Breast epithelium (tissue), 4 donors: ENCODE results near the gene NAPG. TPM values are rescaled to one million over a fixed set of nuclear protein-coding genes. Genes with fewer than 3 reads are reported as not detected.
"Not testable (repeated sequence)": the region's sequence is repeated elsewhere in the genome, so short reads cannot be mapped to it uniquely, and the experiment has no call there.

Experiments
- DNase-seq, 2 donors: peaks; one replicate each; pipeline ENCODE4 v3.0.0-alpha.2; 2019; ENCODE audit warnings: low spot score in 2 of 2
- H3K27ac ChIP-seq, 2 donors: fragments of 200-600 bp; sonication (generic) in 1 of 2; one replicate each; pipeline ENCODE4 v1.5.1; 2016 to 2019; ENCODE audit warnings: mild to moderate bottlenecking in 1 of 2
- H3K27me3 ChIP-seq, 2 donors: fragments of 200-600 bp; sonication (generic) in 1 of 2; one replicate each; pipeline versions ENCODE4 v1.5.1 to v1.6.0; 2017 to 2019; ENCODE audit warnings: control low read depth in 1 of 2, mild to moderate bottlenecking in 1 of 2
- H3K36me3 ChIP-seq: fragments of 200-600 bp; one replicate; pipeline ENCODE4 v1.5.1; 2019
- H3K4me1 ChIP-seq, 2 donors: fragments of 200-600 bp; sonication (generic); one replicate each; pipeline ENCODE4 v1.5.1; 2016 to 2019; ENCODE audit warnings: control low read depth in 1 of 2
- H3K4me3 ChIP-seq, 3 donors: fragments of 200-600 bp; sonication (generic); 1 replicate in 2 of 3; 2 replicates in 1 of 3; pipeline ENCODE4 v1.5.1; 2016 to 2019; ENCODE audit warnings: mild to moderate bottlenecking in 3 of 3, moderate library complexity in 2 of 3
- H3K9me3 ChIP-seq, 2 donors: fragments of 200-600 bp; sonication (generic) in 1 of 2; one replicate each; pipeline ENCODE4 v1.5.1; 2016 to 2019; ENCODE audit warnings: control low read depth in 1 of 2
- POLR2A ChIP-seq: fragments of 450-650 bp; IDR thresholded peaks from one replicate; pipeline ENCODE4 v1.6.1; 2016; ENCODE audit warnings: antibody characterized with exemption, mild to moderate bottlenecking, moderate library complexity
- POLR2AphosphoS5 ChIP-seq, 3 donors: sonication (generic); formaldehyde crosslinking; IDR thresholded peaks; one replicate each; pipeline ENCODE4 v1.6.1; 2017; ENCODE audit warnings: antibody characterized with exemption in 3 of 3
- intact Hi-C: fragments of 100-400 bp; cut with DNase I; formaldehyde crosslinking; loops from one replicate; pipeline ENCODE4 v1.15.1; 2023; ENCODE audit warnings: low total_unique reads
- total RNA-seq, 3 donors: library from RNA; depleted of rRNA; stranded (reverse); fragments of >200 nt; gene quantifications; one replicate each; pipeline ENCODE4 v1.1.0, GENCODE V29; 2016
- TF ChIP-seq, protein P1 (sequence below), 3 donors: fragments of 450-650 bp; IDR thresholded peaks; one replicate each; pipeline ENCODE4 v1.5.1; 2016 to 2017; ENCODE audit warnings: antibody characterized with exemption in 3 of 3, mild to moderate bottlenecking in 3 of 3, moderate library complexity in 3 of 3

Gene NAPG
- total RNA-seq, 3 donors from 2014 or later: 23.2 to 46.7 (median 24.6) TPM

DNA sequence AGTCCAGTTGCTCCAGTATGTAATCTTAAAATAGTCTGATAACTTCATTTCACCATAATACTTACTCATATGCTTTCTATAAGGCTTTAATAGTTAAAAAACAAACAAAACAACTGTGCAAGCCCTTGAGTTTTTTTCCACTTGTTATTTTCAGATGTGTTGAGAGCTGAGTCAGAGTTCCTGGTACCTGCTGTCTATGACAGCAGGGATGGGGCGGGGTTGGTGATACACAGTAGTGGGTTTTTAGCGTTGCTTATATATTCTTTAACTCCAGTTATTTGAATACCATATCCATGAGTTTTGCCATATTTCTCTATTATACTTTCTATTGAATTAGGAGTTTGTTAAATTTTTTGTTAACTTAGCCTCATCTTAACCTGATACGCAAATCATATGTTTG, 5.0 kb downstream of the NAPG start:
- Histone ChIP-seq H3K4me1 (no peaks in the 10 kb centered on the region), H3K27me3 (no peaks in the 10 kb centered on the region), H3K27ac (no peak overlapping the region), H3K9me3 (no peaks in the 10 kb centered on the region), H3K4me3 (no peak overlapping the region), H3K36me3 (no peaks in the 10 kb centered on the region)
- TF ChIP-seq POLR2A (no peak), POLR2AphosphoS5 (IDR thresholded peaks at IDR 0.05) (no peak)
- TF ChIP-seq, protein P1, sequence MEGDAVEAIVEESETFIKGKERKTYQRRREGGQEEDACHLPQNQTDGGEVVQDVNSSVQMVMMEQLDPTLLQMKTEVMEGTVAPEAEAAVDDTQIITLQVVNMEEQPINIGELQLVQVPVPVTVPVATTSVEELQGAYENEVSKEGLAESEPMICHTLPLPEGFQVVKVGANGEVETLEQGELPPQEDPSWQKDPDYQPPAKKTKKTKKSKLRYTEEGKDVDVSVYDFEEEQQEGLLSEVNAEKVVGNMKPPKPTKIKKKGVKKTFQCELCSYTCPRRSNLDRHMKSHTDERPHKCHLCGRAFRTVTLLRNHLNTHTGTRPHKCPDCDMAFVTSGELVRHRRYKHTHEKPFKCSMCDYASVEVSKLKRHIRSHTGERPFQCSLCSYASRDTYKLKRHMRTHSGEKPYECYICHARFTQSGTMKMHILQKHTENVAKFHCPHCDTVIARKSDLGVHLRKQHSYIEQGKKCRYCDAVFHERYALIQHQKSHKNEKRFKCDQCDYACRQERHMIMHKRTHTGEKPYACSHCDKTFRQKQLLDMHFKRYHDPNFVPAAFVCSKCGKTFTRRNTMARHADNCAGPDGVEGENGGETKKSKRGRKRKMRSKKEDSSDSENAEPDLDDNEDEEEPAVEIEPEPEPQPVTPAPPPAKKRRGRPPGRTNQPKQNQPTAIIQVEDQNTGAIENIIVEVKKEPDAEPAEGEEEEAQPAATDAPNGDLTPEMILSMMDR (IDR thresholded peaks at IDR 0.05): no peak
- no peak for DNase-seq
- intact Hi-C loops: no loop called here

DNA sequence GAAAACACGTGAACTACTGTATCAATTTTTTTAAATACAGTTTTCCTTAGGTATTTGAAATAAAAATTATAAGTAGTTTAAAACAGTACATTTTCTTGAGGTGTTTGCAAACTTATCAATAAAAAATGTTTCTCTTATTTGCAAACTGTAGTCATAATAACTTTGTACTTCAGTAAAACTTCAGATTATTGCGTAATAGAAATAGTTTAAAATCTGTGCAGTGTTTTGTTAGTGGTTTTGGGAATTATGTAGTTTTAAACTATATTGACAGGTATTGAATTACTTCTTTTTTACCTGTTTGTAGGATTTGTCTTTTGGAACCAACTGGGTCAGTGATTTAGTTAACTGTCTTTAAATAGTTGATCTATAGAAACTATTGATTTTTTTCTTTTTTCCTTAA, 7.3 kb downstream of the NAPG start:
- Histone ChIP-seq H3K4me3 (no peak overlapping the region), H3K9me3 (no peaks in the 10 kb centered on the region), H3K36me3 (no peaks in the 10 kb centered on the region), H3K4me1 (no peaks in the 10 kb centered on the region), H3K27ac (no peak overlapping the region), H3K27me3 (no peaks in the 10 kb centered on the region)
- TF ChIP-seq POLR2A: no peak
- no peak for TF ChIP-seq POLR2AphosphoS5 (IDR thresholded peaks at IDR 0.05)
- TF ChIP-seq, protein P1 (IDR thresholded peaks at IDR 0.05): no peak
- intact Hi-C loops: no loop called here
- DNase-seq: no peak

DNA sequence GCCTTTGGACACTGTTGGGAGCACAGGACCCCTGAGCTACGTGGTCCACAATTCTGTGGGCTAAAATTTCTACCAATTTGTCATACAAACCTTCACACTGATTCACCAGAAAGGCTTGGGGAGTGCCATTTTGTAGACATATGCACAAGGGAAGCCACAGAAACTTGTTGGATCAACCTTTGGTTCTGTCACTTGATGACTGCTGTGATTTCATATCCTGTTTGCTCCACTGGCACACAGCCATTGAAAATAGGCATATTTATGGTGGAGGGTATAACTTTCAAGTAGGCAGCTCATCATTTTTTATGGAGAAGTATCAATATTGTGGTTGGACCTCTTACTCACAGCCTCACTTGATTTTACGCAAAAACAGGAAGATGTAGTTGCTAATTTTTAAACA, 10.5 kb downstream of the NAPG start:
- no peak overlapping the region for H3K4me3 ChIP-seq
- no peaks in the 10 kb centered on the region for H3K4me1 ChIP-seq
- intact Hi-C loops: no loop called here
- no peaks in the 10 kb centered on the region for H3K27me3 ChIP-seq
- no peaks in the 10 kb centered on the region for H3K9me3 ChIP-seq
- no peak for TF ChIP-seq POLR2A
- TF ChIP-seq, protein P1 (IDR thresholded peaks at IDR 0.05): no peak
- no peak for TF ChIP-seq POLR2AphosphoS5 (IDR thresholded peaks at IDR 0.05)
- no peak overlapping the region for H3K27ac ChIP-seq
- no peak for DNase-seq
- peaks cover 16% of the 10 kb centered on the region for H3K36me3 ChIP-seq

DNA sequence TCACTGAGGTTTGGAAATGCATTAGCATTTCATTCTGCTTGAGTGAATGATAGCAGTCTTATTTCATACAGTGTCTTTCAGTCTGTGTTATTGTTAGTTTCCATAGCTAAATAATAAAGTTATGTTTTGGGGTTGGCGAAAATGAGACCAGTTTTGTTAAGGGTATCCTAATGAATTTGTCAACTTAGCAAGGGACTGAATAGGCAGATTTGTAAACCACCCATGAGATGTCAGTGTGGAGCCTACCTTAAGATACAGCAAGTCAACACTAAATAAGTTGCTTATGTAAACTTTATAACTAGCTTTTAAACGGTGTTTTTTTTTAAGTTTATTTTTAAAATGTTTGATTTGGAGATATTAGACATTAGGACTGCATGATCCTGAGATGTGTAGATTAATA, 11.9 kb downstream of the NAPG start:
- Histone ChIP-seq H3K27ac (no peak overlapping the region), H3K36me3 (peaks cover 20% of the 10 kb centered on the region), H3K4me3 (no peak overlapping the region), H3K4me1 (no peaks in the 10 kb centered on the region), H3K27me3 (no peaks in the 10 kb centered on the region), H3K9me3 (no peaks in the 10 kb centered on the region)
- intact Hi-C loops: no loop called here
- TF ChIP-seq POLR2AphosphoS5 (IDR thresholded peaks at IDR 0.05) (no peak), POLR2A (no peak)
- TF ChIP-seq, protein P1 (IDR thresholded peaks at IDR 0.05): no peak
- no peak for DNase-seq

DNA sequence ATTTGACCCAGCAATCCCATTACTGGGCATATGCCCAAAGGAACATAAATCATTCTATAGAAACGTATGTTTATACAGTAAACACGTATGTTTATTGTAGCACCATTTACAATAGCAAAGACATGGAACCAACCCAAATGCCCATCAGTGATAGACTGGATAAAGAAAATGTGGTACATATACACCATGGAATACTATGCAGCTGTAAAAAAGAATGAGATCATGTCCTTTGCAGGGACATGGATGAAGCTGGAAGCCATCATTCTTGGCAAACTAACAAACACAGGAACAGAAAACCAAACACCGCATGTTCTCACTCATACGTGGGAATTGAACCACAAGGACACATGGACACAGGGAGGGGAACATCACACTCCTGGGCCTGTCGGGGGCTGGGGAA, 13.3 kb downstream of the NAPG start:
- H3K4me3 ChIP-seq, H3K27ac ChIP-seq, H3K27me3 ChIP-seq, H3K4me1 ChIP-seq, intact Hi-C loops, H3K9me3 ChIP-seq, DNase-seq: not testable (repeated sequence)
- peaks cover 20% of the 10 kb centered on the region for H3K36me3 ChIP-seq

DNA sequence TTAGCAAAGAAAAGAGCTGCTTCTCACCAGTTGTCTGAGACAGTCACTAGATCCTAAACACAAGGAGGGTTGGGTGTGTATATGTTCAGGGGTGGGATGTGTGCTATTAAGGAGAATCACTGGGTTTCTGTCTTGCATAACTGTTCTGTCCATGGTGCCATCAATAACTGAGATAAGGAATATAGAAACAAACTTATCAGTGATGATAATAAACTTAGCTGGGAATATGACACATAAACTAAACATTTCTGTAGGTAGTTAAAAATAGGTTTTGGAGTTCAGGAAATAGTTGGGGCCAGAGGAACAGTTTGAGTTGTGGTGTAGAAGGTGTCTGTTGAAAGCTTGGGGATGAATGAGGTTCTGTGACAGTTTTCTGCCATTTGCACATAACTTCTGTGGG, 17.4 kb downstream of the NAPG start:
- H3K27ac ChIP-seq: no peak overlapping the region
- H3K36me3 ChIP-seq: peaks cover 20% of the 10 kb centered on the region
- DNase-seq: no peak
- intact Hi-C loops: no loop called here
- no peak overlapping the region for H3K4me3 ChIP-seq
- no peaks in the 10 kb centered on the region for H3K4me1 ChIP-seq
- no peaks in the 10 kb centered on the region for H3K27me3 ChIP-seq
- no peaks in the 10 kb centered on the region for H3K9me3 ChIP-seq
- no peak for TF ChIP-seq POLR2A
- no peak for TF ChIP-seq POLR2AphosphoS5 (IDR thresholded peaks at IDR 0.05)
- TF ChIP-seq, protein P1 (IDR thresholded peaks at IDR 0.05): no peak
